ENCODE results near the gene TRIO. TPM values are rescaled to one million over a fixed set of nuclear protein-coding genes. Genes with fewer than 3 reads are reported as not detected.
A peak's percentile ranks its signal among the peaks of the same experiment; 100 is the strongest.

The TRIO gene
- total and polyA plus RNA-seq, 4 donors: 23.8 to 243 (median 110) TPM

GRCh38 chr5:14216902-14217301, 73.8 kb downstream of the TRIO start:
- H3K4me1 ChIP-seq (ENCODE audit: control insufficient read depth in 5 of 5, insufficient read depth in 5 of 5, low read length in 5 of 5): peaks cover 14 to 45% (median 33%) of the 10 kb centered on the region in 5 donors
- ATAC-seq (ENCODE audit: insufficient read depth, low FRiP score) (peak; percentile 35), DNase-seq (peak in 1 of 3 donors; percentile 39)
- no peaks in the 10 kb centered on the region for H3K27me3 ChIP-seq (ENCODE audit: control insufficient read depth in 3 of 3, insufficient read depth in 3 of 3, low read length in 2 of 3)
- peak overlapping the region in 1 of 2 donors; percentile 58 for H3K27ac ChIP-seq (ENCODE audit: low read depth in 1 of 2, low read length in 1 of 2)
- H3K9ac ChIP-seq (ENCODE audit: insufficient read depth in 1 of 2, low read length in 2 of 2): no peak overlapping the region
- no peaks in the 10 kb centered on the region for H3K36me3 ChIP-seq (ENCODE audit: control insufficient read depth in 4 of 4, insufficient read depth in 4 of 4, low read length in 4 of 4)
- H3K9me3 ChIP-seq (ENCODE audit: control insufficient read depth in 4 of 4, insufficient read depth in 3 of 4, low read length in 3 of 4): no peaks in the 10 kb centered on the region
- no peak overlapping the region for H3K4me3 ChIP-seq
- WGBS, 2 donors: 69 to 87% methylated on average over 7 of the region's 7 CpGs
- no peak for TF ChIP-seq CTCF (IDR thresholded peaks at IDR 0.05; ENCODE audit: control extremely low read depth, extremely low read depth)

DNA sequence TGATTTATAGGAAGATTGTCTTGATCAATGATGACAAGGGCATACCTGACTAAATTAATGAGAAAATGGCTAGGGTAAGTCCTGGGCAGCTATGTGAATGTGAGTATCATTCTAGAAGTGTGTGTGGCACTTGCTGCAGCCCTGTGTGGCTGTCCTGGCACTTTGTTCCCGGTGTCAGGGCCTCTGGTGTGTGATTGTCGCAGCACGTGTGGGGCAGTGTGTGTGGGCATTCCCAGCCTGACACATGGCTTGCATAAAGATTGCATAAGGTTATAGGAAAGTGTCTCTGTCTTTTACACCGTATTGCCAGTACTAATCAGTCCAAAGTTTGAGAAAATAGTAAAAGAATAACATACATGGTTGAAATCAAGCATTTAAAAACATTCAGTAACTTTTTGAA, 74.4 kb downstream of the TRIO start:
- H3K36me3 ChIP-seq (ENCODE audit: control insufficient read depth in 4 of 4, insufficient read depth in 4 of 4, low read length in 4 of 4): no peaks in the 10 kb centered on the region
- no peak for TF ChIP-seq CTCF (IDR thresholded peaks at IDR 0.05; ENCODE audit: control extremely low read depth, extremely low read depth)
- peak overlapping the region in 1 of 2 donors; percentile 58 for H3K27ac ChIP-seq (ENCODE audit: low read depth in 1 of 2, low read length in 1 of 2)
- H3K9ac ChIP-seq (ENCODE audit: insufficient read depth in 1 of 2, low read length in 2 of 2): no peak overlapping the region
- no peak for ATAC-seq (ENCODE audit: insufficient read depth, low FRiP score)
- no peak overlapping the region for H3K4me3 ChIP-seq
- DNase-seq: no peak
- WGBS, 2 donors: 49 to 51% methylated on average over 4 of the region's 4 CpGs
- no peaks in the 10 kb centered on the region for H3K9me3 ChIP-seq (ENCODE audit: control insufficient read depth in 4 of 4, insufficient read depth in 3 of 4, low read length in 3 of 4)
- H3K4me1 ChIP-seq (ENCODE audit: control insufficient read depth in 5 of 5, insufficient read depth in 5 of 5, low read length in 5 of 5): peaks cover 12 to 39% (median 33%) of the 10 kb centered on the region in 5 donors
- no peaks in the 10 kb centered on the region for H3K27me3 ChIP-seq (ENCODE audit: control insufficient read depth in 3 of 3, insufficient read depth in 3 of 3, low read length in 2 of 3)

- WGBS, 2 donors: 78 to 88% methylated on average over 3 of the region's 3 CpGs
- Histone ChIP-seq H3K9me3 (ENCODE audit: control insufficient read depth in 4 of 4, insufficient read depth in 3 of 4, low read length in 3 of 4) (no peaks in the 10 kb centered on the region), H3K9ac (ENCODE audit: insufficient read depth in 1 of 2, low read length in 2 of 2) (no peak overlapping the region), H3K4me1 (ENCODE audit: control insufficient read depth in 5 of 5, insufficient read depth in 5 of 5, low read length in 5 of 5) (peaks cover 16 to 36% (median 33%) of the 10 kb centered on the region in 5 donors), H3K36me3 (ENCODE audit: control insufficient read depth in 4 of 4, insufficient read depth in 4 of 4, low read length in 4 of 4) (no peaks in the 10 kb centered on the region), H3K4me3 (no peak overlapping the region), H3K27me3 (ENCODE audit: control insufficient read depth in 3 of 3, insufficient read depth in 3 of 3, low read length in 2 of 3) (no peaks in the 10 kb centered on the region), H3K27ac (ENCODE audit: low read depth in 1 of 2, low read length in 1 of 2) (peak overlapping the region in 1 of 2 donors; percentile 65)
- DNase-seq (no peak), ATAC-seq (ENCODE audit: insufficient read depth, low FRiP score) (no peak)
- no peak for TF ChIP-seq CTCF (IDR thresholded peaks at IDR 0.05; ENCODE audit: control extremely low read depth, extremely low read depth)
These were observed 74.9 kb downstream of the TRIO start for GRCh38 chr5:14218011-14218410.

DNA sequence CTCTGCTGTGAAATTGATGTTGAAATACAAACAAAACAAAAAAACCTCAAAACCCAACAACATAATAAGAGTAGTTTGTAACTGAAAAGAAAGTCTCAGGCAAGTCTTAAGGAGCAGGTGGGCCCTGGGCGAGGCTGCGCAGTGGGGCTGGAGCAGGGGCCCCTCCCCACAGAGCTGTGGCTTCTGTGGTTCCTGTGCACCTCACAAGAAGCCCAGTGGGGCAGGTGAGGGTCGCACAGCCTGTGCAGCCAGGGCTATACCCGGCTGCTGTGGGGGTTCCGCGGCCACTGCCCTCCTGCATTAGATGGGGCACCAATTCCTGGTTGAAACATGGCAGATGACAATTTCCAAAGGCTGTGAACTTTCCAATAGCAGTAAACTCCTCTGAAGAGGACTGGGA, 75.3 kb downstream of the TRIO start:
- Histone ChIP-seq H3K4me3 (no peak overlapping the region), H3K9me3 (ENCODE audit: control insufficient read depth in 4 of 4, insufficient read depth in 3 of 4, low read length in 3 of 4) (no peaks in the 10 kb centered on the region), H3K27me3 (ENCODE audit: control insufficient read depth in 3 of 3, insufficient read depth in 3 of 3, low read length in 2 of 3) (no peaks in the 10 kb centered on the region), H3K27ac (ENCODE audit: low read depth in 1 of 2, low read length in 1 of 2) (peak overlapping the region in 1 of 2 donors; percentile 89), H3K36me3 (ENCODE audit: control insufficient read depth in 4 of 4, insufficient read depth in 4 of 4, low read length in 4 of 4) (no peaks in the 10 kb centered on the region), H3K9ac (ENCODE audit: insufficient read depth in 1 of 2, low read length in 2 of 2) (no peak overlapping the region), H3K4me1 (ENCODE audit: control insufficient read depth in 5 of 5, insufficient read depth in 5 of 5, low read length in 5 of 5) (peaks cover 19 to 37% (median 32%) of the 10 kb centered on the region in 5 donors)
- DNase-seq (no peak), ATAC-seq (ENCODE audit: insufficient read depth, low FRiP score) (no peak)
- TF ChIP-seq CTCF (IDR thresholded peaks at IDR 0.05; ENCODE audit: control extremely low read depth, extremely low read depth): no peak
- 57 to 70% methylated on average over 6 of the region's 6 CpGs for WGBS, 2 donors

All from lung (tissue), 12 donors.